Caco-2 (cell line): ENCODE measurements around the gene CLMN. TPM values are rescaled to one million over a fixed set of nuclear protein-coding genes. Genes with fewer than 3 reads are reported as not detected.

Source experiments
- BruUV-seq: library from RNA; stranded (reverse); fragments of 400-500 nt; replicated peaks from 2 replicates; lab custom pipeline; 2021; lab: Mats Ljungman, UMichigan
- CTCF ChIA-PET: fragments of 300-600 bp; sonication (Branson Sonifier 250); formaldehyde crosslinking; loops from one replicate; lab custom pipeline; 2022; ENCODE audit warnings: antibody characterized with exemption; lab: Charles Lee
- POLR2A ChIA-PET: fragments of 300-600 bp; sonication (Branson Sonifier 250); formaldehyde crosslinking; loops from one replicate; lab custom pipeline; 2022; ENCODE audit warnings: antibody characterized with exemption; lab: Charles Lee
- DNase-seq, 2 experiments: peaks; one replicate each; pipeline versions ENCODE4 v3.0.0 to v3.0.0-alpha.2; 2020 to 2022
- H3K27me3 ChIP-seq: replicated peaks from 2 replicates; pipeline ENCODE4 v1.6.0; 2011; ENCODE audit warnings: low read length; ENCODE audit not compliant: control insufficient read depth, insufficient read depth
- H3K36me3 ChIP-seq: 2 replicates; pipeline ENCODE4 v1.5.1; 2011; ENCODE audit warnings: low read length; ENCODE audit not compliant: control insufficient read depth, insufficient read depth
- H3K4me1 ChIP-seq: fragments of 250-450 bp; sonication (Bioruptor Pico); 2 replicates; pipeline ENCODE4 v1.5.1; 2020; ENCODE audit warnings: mild to moderate bottlenecking
- H3K4me3 ChIP-seq: 2 replicates; pipeline ENCODE4 v1.5.1; 2011; ENCODE audit warnings: low read depth, mild to moderate bottlenecking, control low read depth, low read length
- H3K9me3 ChIP-seq: fragments of 250-450 bp; sonication (Bioruptor Pico); 2 replicates; pipeline ENCODE4 v1.5.1; 2020; ENCODE audit warnings: mild to moderate bottlenecking, moderate library complexity
- H3K27ac Mint-ChIP-seq: one replicate; pipeline ENCODE4 v1.8.0; 2022; ENCODE audit warnings: mixed read lengths; ENCODE audit not compliant: unreplicated experiment
- H3K27me3 Mint-ChIP-seq: one replicate; pipeline ENCODE4 v1.8.0; 2022; ENCODE audit warnings: mixed read lengths; ENCODE audit not compliant: insufficient read depth, unreplicated experiment
- H3K36me3 Mint-ChIP-seq: one replicate; pipeline ENCODE4 v1.8.0; 2022; ENCODE audit warnings: mild to moderate bottlenecking, mixed read lengths; ENCODE audit not compliant: insufficient read depth, unreplicated experiment
- H3K4me1 Mint-ChIP-seq: one replicate; pipeline ENCODE4 v1.8.0; 2022; ENCODE audit warnings: low read depth, mixed read lengths; ENCODE audit not compliant: unreplicated experiment
- H3K4me3 Mint-ChIP-seq: one replicate; pipeline ENCODE4 v1.8.0; 2022; ENCODE audit warnings: mild to moderate bottlenecking, moderate library complexity, mixed read lengths; ENCODE audit not compliant: unreplicated experiment
- H3K9me3 Mint-ChIP-seq: one replicate; pipeline ENCODE4 v1.8.0; 2022; ENCODE audit warnings: mixed read lengths; ENCODE audit not compliant: unreplicated experiment
- intact Hi-C: fragments of 100-400 bp; cut with micrococcal nuclease; formaldehyde crosslinking; loops from one replicate; pipeline ENCODE4 v1.10.0; 2022; ENCODE audit not compliant: unreplicated experiment
- total RNA-seq: library from RNA; stranded (reverse); gene quantifications from 2 replicates; pipeline ENCODE4 v1.2.3, GENCODE V29; 2022
- TF ChIP-seq, protein P1 (sequence below), 2 experiments: fragments of 200-600 bp in 1 of 2; IDR thresholded peaks; 1 replicate in 1 of 2; 2 replicates in 1 of 2; pipeline versions ENCODE4 v1.5.1 to v1.8.0; 2011 to 2022; ENCODE audit warnings: antibody characterized with exemption in 1 of 2, control low read depth in 1 of 2, inconsistent platforms in 1 of 2, low read depth in 1 of 2, low read length in 1 of 2, mild to moderate bottlenecking in 1 of 2, moderate library complexity in 1 of 2; ENCODE audit not compliant: insufficient read depth in 1 of 2, severe bottlenecking in 1 of 2, unreplicated experiment in 1 of 2

Gene CLMN
- total RNA-seq, 1 experiment from 2014 or later, result 6.7 TPM

DNA sequence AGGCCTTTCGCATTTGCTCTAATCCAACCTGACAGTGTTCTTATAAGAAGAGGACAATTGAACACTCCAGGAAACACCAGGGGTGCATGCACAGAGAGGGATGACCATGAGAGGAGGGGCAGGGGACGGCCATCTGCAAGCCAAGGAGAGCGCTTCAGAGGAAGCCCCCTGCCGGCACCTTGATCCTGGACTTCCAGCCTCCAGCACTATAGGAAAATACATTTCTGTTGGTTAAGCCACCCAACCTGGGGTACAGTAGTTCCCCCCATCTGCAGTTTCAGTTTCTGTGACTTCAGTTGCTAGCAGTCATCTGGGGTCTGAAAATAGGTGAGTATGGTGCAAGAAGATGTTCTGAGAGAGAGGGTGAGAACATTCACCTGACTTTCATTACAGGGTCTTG lies 64.7 kb downstream of the CLMN start:
- DNase-seq, result no peak
- intact Hi-C loops, result no loop called here
- Histone ChIP-seq H3K9me3 (no peaks in the 10 kb centered on the region), H3K27me3 (no peaks in the 10 kb centered on the region), H3K36me3 (no peaks in the 10 kb centered on the region), H3K4me3 (no peak overlapping the region), H3K4me1 (peaks cover 17% of the 10 kb centered on the region)
- TF ChIP-seq, protein P1, sequence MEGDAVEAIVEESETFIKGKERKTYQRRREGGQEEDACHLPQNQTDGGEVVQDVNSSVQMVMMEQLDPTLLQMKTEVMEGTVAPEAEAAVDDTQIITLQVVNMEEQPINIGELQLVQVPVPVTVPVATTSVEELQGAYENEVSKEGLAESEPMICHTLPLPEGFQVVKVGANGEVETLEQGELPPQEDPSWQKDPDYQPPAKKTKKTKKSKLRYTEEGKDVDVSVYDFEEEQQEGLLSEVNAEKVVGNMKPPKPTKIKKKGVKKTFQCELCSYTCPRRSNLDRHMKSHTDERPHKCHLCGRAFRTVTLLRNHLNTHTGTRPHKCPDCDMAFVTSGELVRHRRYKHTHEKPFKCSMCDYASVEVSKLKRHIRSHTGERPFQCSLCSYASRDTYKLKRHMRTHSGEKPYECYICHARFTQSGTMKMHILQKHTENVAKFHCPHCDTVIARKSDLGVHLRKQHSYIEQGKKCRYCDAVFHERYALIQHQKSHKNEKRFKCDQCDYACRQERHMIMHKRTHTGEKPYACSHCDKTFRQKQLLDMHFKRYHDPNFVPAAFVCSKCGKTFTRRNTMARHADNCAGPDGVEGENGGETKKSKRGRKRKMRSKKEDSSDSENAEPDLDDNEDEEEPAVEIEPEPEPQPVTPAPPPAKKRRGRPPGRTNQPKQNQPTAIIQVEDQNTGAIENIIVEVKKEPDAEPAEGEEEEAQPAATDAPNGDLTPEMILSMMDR (IDR thresholded peaks at IDR 0.05; ENCODE audit: insufficient read depth in 1 of 2, low read depth in 1 of 2, low read length in 1 of 2, severe bottlenecking in 1 of 2, unreplicated experiment in 1 of 2), result no peak
- H3K4me3 Mint-ChIP-seq, result no peak overlapping the region
- H3K27ac Mint-ChIP-seq, result no peak overlapping the region
- ChIA-PET CTCF (no interaction called here), POLR2A (no interaction called here)
- no peaks in the 10 kb centered on the region for H3K4me1 Mint-ChIP-seq
- H3K27me3 Mint-ChIP-seq, result no peaks in the 10 kb centered on the region
- no TSS peak for BruUV-seq
- no peaks in the 10 kb centered on the region for H3K36me3 Mint-ChIP-seq
- no peaks in the 10 kb centered on the region for H3K9me3 Mint-ChIP-seq

DNA sequence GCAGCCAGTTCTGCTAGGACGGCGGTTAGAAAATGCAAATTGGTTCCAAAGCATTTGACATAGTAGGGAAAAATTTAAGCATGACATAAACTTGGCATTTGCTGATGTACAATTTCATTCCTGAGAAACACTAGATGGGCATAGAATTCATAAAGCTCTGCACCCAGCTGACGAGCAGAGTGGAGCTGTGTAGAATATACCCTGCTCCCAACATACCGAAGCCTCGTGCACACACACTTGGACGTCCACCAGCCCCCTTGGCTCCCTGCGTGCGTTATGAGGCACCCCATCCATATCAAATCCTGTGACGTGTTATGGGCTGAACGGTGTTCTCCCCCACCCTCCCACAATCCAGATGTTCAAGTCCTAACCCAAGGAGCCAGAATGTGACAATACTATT lies 65.4 kb downstream of the CLMN start:
- Mint-ChIP-seq H3K9me3 (no peaks in the 10 kb centered on the region), H3K36me3 (no peaks in the 10 kb centered on the region), H3K27ac (no peak overlapping the region), H3K4me3 (no peak overlapping the region), H3K4me1 (peaks cover 5% of the 10 kb centered on the region), H3K27me3 (no peaks in the 10 kb centered on the region)
- Histone ChIP-seq H3K4me1 (peaks cover 24% of the 10 kb centered on the region), H3K27me3 (no peaks in the 10 kb centered on the region), H3K4me3 (no peak overlapping the region), H3K9me3 (no peaks in the 10 kb centered on the region), H3K36me3 (no peaks in the 10 kb centered on the region)
- BruUV-seq, result no TSS peak
- ChIA-PET POLR2A (no interaction called here), CTCF (no interaction called here)
- intact Hi-C loops, result no loop called here
- TF ChIP-seq, protein P1 (IDR thresholded peaks at IDR 0.05; ENCODE audit: insufficient read depth in 1 of 2, low read depth in 1 of 2, low read length in 1 of 2, severe bottlenecking in 1 of 2, unreplicated experiment in 1 of 2), result no peak
- no peak for DNase-seq

DNA sequence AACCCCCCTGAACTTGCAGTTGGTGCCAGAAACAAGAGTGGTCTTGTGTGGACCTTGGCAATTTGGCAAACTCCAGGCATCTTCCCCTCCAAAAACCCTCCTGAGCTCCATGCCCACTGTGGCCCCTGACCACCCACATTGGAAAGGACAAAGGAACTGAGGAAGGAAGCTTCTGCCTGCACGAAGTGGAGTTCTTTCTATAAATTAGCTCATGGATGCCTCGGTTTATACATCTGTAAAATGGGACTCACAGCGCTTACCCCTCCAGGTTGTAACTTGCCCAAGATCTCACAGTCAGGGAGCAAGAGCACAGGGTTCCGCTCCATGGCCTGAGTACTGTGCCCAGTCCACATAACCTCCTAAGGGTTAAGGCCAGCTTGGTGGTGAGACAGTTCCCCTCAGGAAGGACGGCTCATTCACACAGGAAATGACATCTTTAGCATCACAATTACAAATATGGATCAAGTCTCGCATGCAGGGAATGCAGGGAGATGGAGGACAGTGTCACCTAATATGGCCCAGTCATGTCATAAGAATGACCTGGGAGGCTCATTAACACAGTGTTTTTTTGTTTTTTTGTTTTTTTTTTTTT lies 66.6 kb downstream of the CLMN start:
- Histone ChIP-seq H3K36me3 (no peaks in the 10 kb centered on the region), H3K9me3 (no peaks in the 10 kb centered on the region), H3K27me3 (no peaks in the 10 kb centered on the region), H3K4me3 (no peak overlapping the region), H3K4me1 (peaks cover 35% of the 10 kb centered on the region)
- Mint-ChIP-seq H3K27me3 (no peaks in the 10 kb centered on the region), H3K27ac (no peak overlapping the region), H3K4me3 (no peak overlapping the region), H3K9me3 (no peaks in the 10 kb centered on the region), H3K4me1 (peaks cover 10% of the 10 kb centered on the region), H3K36me3 (no peaks in the 10 kb centered on the region)
- intact Hi-C loops, result no loop called here
- no peak for DNase-seq
- TF ChIP-seq, protein P1 (IDR thresholded peaks at IDR 0.05; ENCODE audit: insufficient read depth in 1 of 2, low read depth in 1 of 2, low read length in 1 of 2, severe bottlenecking in 1 of 2, unreplicated experiment in 1 of 2), result no peak
- BruUV-seq, result no TSS peak
- ChIA-PET POLR2A (interaction anchor here (0.6 kb wide), 1 partner anchor 431 kb away, joined by 6 read pairs; no protein-coding TSS in a partner anchor), CTCF (no interaction called here)
